Mononuclear cell (primary cell): ENCODE results near the gene SIPA1L2. TPM values are rescaled to one million over a fixed set of nuclear protein-coding genes. Genes with fewer than 3 reads are reported as not detected.

Experiments used
- H3K27me3 ChIP-seq: 2 replicates; pipeline ENCODE4 v1.6.0; 2011; ENCODE audit warnings: low read length, control low read depth; ENCODE audit not compliant: insufficient read depth
- H3K4me1 ChIP-seq: 2 replicates; pipeline ENCODE4 v1.5.1; 2011; ENCODE audit warnings: mild to moderate bottlenecking, low read length, control low read depth; ENCODE audit not compliant: insufficient read depth
- H3K4me3 ChIP-seq: 2 replicates; pipeline ENCODE4 v1.5.1; 2011; ENCODE audit warnings: mild to moderate bottlenecking, low read length, moderate library complexity
- H3K9me3 ChIP-seq: 2 replicates; pipeline ENCODE4 v1.5.1; 2011; ENCODE audit warnings: low read depth, mild to moderate bottlenecking, control low read depth, low read length
- total RNA-seq: library from RNA; depleted of rRNA; stranded (reverse); fragments of >200 nt; gene quantifications from one replicate; pipeline ENCODE4 v1.2.3, GENCODE V29; 2012

SIPA1L2 gene
- total RNA-seq, 1 donor, result 2.4 TPM

DNA sequence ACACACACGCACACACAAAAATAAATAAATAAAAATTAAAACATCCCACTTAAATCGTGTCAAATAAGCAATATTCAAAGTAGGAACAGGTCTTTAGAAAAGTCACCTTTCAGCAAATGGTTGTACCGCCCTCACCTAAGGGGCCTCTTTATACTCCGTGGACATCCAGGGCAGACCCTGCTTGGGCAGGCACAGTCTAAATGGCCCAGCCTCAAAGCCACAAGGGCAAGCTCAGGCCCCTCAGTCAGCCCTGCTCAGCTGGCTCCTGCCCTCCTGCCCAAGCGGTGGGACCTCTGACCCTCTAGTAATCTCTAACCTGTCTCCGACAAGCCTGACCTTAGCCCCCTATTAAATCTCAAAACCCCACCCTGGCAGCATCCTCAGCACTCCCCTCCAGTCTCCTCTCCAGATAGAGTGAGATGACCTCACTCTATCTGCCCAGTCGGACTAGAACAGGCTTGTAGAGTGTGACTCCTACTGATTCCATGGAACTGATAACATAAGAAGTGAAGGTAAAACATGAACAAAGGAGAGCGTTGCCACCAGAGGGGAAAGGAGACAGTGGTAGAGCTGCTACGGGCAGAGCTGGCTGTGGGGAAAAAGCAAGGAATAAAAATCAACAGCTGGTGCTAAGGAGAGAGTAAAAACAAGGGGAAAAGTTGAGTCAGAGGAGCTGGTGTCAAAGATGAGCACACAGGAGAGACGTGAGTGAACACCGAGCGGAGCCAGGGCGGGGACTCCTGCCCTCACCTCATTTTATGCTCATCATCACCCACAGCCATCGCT lies 36.0 kb downstream of the SIPA1L2 start:
- Histone ChIP-seq H3K4me3 (no peak overlapping the region), H3K4me1 (peaks cover 51% of the 10 kb centered on the region), H3K9me3 (no peaks in the 10 kb centered on the region), H3K27me3 (no peaks in the 10 kb centered on the region)

DNA sequence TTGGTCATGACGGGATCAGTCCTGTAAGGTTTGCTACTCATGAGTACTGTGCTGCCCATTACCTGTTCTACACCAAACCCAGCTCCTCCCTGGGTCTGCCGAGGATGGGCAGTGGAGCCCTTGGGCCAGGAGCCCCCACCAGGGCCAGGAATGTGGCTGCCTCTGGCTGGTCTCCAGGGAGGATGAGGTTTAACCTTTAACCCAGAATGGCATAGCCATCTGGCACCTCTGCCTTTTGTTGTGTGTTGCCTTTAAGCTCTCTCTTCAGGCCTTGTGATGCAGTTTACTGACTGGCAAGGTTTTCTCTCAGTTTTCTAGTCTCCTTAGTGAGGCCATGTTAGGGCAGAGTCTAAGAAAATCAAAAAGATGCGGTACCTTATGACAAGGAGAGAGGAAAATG lies 38.6 kb downstream of the SIPA1L2 start:
- Histone ChIP-seq H3K9me3 (no peaks in the 10 kb centered on the region), H3K4me1 (peaks cover 34% of the 10 kb centered on the region), H3K27me3 (no peaks in the 10 kb centered on the region), H3K4me3 (no peak overlapping the region)

DNA sequence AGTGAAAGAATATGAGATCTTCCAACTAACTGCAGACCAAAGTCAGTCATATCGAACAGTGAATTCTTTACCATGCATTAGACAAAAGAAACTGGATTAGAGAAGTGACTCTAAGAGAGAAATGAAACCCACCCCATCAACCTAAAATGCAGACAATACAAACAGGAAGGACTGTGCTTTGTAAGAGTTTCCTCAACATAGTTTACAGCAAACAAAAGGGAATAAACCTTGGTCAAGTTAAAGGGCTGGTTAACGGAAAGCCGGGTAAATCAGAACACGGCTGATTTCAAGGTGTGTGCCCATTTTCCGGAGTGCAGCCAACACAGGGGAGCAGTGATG lies 39.2 kb downstream of the SIPA1L2 start:
- Histone ChIP-seq H3K27me3 (no peaks in the 10 kb centered on the region), H3K9me3 (no peaks in the 10 kb centered on the region), H3K4me3 (no peak overlapping the region)

DNA sequence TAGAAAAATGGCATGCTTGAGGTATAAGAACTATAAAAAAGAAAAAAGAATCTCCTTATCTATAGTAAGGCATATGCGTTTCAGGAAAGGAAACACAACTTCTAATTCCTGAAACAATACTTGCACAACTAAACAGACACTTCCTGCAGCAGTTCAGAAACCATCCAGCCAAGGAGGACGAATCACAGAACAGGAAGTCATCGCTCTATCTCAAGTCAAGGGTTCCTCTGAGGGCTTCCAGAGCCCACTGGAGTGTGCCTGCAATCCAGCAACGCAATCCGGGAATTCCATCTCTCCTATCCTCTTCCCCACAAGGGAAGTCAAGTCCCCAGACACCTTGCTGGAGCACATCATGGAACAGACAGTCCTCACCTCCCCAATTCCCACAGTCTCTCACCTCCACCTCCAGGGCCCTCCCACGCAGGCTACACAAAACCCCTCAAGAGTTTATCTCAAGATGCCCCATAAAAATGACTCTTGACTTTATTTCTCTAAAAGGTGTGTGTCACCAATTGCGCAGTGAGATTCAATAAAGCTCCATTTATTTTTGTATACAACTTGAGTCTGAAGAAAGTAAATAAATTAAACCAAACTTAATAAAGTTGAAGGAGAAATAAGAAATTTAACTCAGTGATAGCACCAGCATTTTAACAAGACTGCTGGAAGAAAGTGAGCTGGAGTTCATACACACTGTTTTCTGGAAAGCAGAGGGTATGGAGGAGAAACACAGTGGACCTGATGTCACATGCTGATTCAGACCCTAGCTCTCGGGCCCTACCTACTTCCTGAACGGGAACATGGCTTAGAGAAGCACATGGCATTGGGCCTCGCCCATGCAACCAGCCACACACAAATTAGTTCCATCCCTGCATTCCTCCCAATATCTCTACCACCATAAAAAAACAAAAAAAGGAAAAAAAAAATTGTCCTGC lies 39.9 kb downstream of the SIPA1L2 start:
- Histone ChIP-seq H3K4me1 (peaks cover 30% of the 10 kb centered on the region), H3K4me3 (no peak overlapping the region), H3K27me3 (no peaks in the 10 kb centered on the region), H3K9me3 (no peaks in the 10 kb centered on the region)

More for the DNA sequence above, 39.2 kb downstream of the SIPA1L2 start:
- H3K4me1 ChIP-seq, result peaks cover 30% of the 10 kb centered on the region

DNA sequence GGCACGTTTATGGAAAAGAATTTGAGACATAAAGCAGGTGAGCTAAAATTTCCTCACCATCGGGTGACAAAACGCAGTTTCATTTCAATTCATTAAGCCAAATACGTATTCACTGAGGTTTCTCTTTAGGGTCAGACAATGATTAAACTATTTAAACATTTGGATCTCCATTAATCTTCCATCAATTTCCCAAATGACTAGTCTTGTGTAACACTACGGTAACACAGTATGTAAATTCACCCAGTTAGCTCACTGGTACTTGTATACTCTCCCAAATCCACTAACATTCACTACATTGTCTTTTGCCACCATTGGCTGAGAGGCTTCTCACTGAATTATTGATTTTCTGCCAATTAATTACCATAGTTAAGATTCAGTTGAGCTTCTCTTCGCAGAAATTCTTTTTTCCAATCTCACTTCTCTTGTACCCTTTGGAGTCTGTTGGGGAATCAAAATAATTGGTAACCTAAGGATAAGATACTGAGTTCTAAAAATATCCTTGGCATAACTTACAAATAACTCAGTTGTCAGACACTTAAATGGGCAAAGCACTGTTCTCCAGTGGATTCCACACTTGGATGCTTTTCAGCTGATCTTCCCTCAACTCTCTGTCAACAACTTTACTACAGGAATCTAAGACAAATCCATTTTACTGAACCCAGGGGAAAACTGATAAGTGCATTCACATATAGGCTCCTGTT lies 40.7 kb downstream of the SIPA1L2 start:
- Histone ChIP-seq H3K4me1 (peaks cover 30% of the 10 kb centered on the region), H3K4me3 (no peak overlapping the region), H3K9me3 (no peaks in the 10 kb centered on the region), H3K27me3 (no peaks in the 10 kb centered on the region)

DNA sequence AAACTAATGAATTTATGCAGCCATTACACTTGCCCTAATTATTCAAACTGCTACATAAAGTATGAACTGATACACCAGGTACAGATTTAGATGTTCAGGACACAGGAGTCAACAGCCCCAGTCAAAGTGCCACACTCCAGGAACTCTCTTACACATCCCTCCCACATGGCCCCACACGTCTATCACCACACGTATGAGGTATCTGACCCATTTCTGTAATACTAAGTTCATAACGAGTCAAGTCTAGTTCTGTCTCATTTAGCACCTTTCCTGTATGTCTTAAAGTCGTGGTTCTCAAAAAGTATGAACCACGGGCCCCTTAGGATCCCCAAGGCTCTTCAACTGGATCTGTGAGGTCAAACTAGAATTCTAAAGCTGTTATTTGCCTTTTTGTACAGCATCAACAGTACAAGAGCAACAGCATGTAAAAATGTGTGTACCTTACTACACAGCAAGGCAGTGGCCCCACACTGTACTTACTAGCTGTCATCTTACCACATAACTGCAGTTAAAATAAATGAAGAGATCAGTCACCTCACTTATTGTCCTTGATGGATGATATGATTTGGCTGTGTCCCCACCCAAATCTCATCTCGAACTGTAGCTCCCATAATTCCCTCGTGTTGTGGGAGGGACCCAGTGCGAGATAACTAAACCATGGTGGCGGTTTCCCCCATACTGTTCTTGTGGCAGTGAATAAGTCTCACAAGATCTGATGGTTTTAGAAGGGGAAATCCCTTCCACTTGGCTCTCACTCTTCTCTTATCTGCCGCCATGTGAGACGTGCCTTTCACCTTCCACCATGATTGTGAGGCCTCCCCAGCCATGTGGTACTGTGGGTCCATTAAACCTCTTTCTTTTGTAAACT lies 42.6 kb downstream of the SIPA1L2 start:
- H3K4me1 ChIP-seq, result peaks cover 30% of the 10 kb centered on the region

DNA sequence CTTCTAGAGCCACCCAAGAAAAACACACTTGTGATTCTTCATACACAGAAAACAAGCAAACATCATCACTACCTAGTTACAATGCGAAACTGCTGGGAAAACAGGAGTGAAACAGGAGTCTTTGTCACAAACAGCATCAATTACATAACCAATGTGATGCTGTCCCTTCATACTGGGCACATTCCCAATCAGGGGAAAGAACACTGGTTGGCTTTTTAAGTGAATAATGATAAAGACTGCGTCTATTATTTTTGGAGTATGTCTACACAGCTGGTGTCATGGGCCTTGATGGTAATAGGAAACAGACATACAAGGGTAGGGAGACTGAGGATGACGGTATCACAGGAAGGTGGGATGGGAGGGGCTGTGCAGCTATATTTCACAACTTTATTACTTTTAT lies 43.3 kb downstream of the SIPA1L2 start:
- Histone ChIP-seq H3K9me3 (no peaks in the 10 kb centered on the region), H3K4me1 (peaks cover 28% of the 10 kb centered on the region), H3K27me3 (no peaks in the 10 kb centered on the region), H3K4me3 (no peak overlapping the region)

More for the DNA sequence above, 42.6 kb downstream of the SIPA1L2 start:
- Histone ChIP-seq H3K9me3 (no peaks in the 10 kb centered on the region), H3K4me3 (no peak overlapping the region), H3K27me3 (no peaks in the 10 kb centered on the region)

DNA sequence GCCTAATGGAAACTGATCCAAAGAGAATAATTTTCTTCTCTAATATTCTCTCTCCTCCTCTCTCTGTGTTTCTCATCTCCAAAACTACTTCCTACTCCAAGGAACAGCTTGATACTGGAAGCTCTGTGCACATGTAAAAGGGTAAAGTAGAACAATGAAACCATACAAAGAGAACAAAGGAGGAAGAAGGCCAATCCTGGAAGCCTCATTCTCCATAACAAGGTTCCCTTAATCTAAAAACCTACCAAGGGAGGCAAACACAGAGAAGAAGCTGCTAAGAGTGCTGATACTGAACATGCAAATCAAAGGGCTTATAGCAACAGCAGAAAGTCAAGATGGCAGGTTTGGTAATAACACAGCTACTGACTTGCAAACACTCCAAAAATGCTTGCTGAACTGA lies 44.4 kb downstream of the SIPA1L2 start:
- Histone ChIP-seq H3K4me3 (no peak overlapping the region), H3K27me3 (no peaks in the 10 kb centered on the region), H3K9me3 (no peaks in the 10 kb centered on the region), H3K4me1 (peaks cover 16% of the 10 kb centered on the region)

DNA sequence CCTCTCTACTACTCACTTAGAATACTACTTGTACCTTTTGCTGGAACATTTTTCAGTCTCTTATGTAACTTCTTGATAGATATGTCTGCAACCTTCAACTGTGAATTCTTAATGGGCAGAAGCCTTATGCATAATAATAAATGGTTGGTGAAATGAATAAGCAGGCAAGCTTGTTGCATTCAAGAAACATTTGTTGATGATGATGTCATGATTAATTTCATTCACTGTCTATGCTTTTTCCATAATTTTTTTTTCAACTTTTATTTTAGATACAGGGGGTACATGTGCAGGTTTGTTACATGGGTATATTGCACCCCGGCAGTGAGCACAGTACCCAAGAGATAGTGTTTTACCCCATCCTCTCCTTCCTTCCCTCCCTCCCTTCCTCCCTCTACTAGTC lies 48.0 kb downstream of the SIPA1L2 start:
- H3K27me3 ChIP-seq, result no peaks in the 10 kb centered on the region
- H3K4me1 ChIP-seq, result peaks cover 28% of the 10 kb centered on the region
- H3K4me3 ChIP-seq, result no peak overlapping the region
- H3K9me3 ChIP-seq, result no peaks in the 10 kb centered on the region

Other genes with a start within 250 kb of the SIPA1L2 start
- gene MAP10, start 175.3 kb upstream of the SIPA1L2 start, total RNA-seq, result 1.0 TPM